Colonic mucosa (tissue), 4 donors: ENCODE data around the gene SPEG. TPM values are rescaled to one million over a fixed set of nuclear protein-coding genes. Genes with fewer than 3 reads are reported as not detected.

Source experiments
- DNase-seq: peaks from one replicate; pipeline ENCODE4 v3.0.0-alpha.2; 2020
- H3K27ac ChIP-seq: fragments of 200-600 bp; one replicate; pipeline ENCODE4 v1.8.0; 2021
- H3K27me3 ChIP-seq: fragments of 200-600 bp; one replicate; pipeline ENCODE4 v1.8.0; 2021
- H3K36me3 ChIP-seq: fragments of 200-600 bp; one replicate; pipeline ENCODE4 v1.8.0; 2021
- H3K4me1 ChIP-seq: fragments of 200-600 bp; one replicate; pipeline ENCODE4 v1.8.0; 2021; ENCODE audit warnings: mild to moderate bottlenecking
- H3K4me3 ChIP-seq: fragments of 200-600 bp; one replicate; pipeline ENCODE4 v1.8.0; 2021
- H3K9ac ChIP-seq, 2 donors: one replicate each; pipeline ENCODE4 v1.7.0; 2013; ENCODE audit warnings: control low read depth in 2 of 2, low read depth in 2 of 2, low read length in 2 of 2
- H3K9me3 ChIP-seq: fragments of 200-600 bp; one replicate; pipeline ENCODE4 v1.8.0; 2021
- CTCF ChIP-seq: fragments of 200-600 bp; IDR thresholded peaks from one replicate; pipeline ENCODE4 v1.8.0; 2022; ENCODE audit warnings: antibody characterized with exemption, mild to moderate bottlenecking
- intact Hi-C: fragments of 100-400 bp; cut with DNase I; formaldehyde crosslinking; loops from one replicate; pipeline ENCODE4 v1.14.1; 2022
- total RNA-seq, 2 donors: library from RNA; stranded (reverse); fragmentation: NEBNext Ultra II Directional in 1 of 2; extraction: Animal tissue kit (Norgen Biotek cat#: 25700) in 1 of 2; gene quantifications; one replicate each; pipeline ENCODE4 v1.2.1, GENCODE V29; 2021
- donor health status: healthy.
- donor health status: DM: no; HTN: no; CAD: no.
- donor health status: DM: no; HTN: no; CAD: no.

Gene SPEG
- total RNA-seq, 2 donors from 2014 or later = 6.2 to 19.3 TPM

GRCh38 chr2:219414857-219415256 is 19.8 kb upstream of the SPEG start:
- no peak for DNase-seq
- Histone ChIP-seq H3K4me1 (no peaks in the 10 kb centered on the region), H3K4me3 (no peak overlapping the region), H3K9me3 (no peaks in the 10 kb centered on the region), H3K9ac (no peak overlapping the region), H3K36me3 (no peaks in the 10 kb centered on the region), H3K27me3 (peaks cover 15% of the 10 kb centered on the region), H3K27ac (no peak overlapping the region)
- TF ChIP-seq CTCF = no peak
- intact Hi-C loops = no loop called here

- Histone ChIP-seq H3K4me3 (no peak overlapping the region), H3K9ac (no peak overlapping the region), H3K27ac (no peak overlapping the region), H3K4me1 (no peaks in the 10 kb centered on the region), H3K36me3 (no peaks in the 10 kb centered on the region), H3K27me3 (peaks cover 15% of the 10 kb centered on the region), H3K9me3 (no peaks in the 10 kb centered on the region)
- no peak for DNase-seq
- TF ChIP-seq CTCF = no peak
- intact Hi-C loops = no loop called here
These were observed 18.9 kb upstream of the SPEG start for GRCh38 chr2:219415580-219416234.

- TF ChIP-seq CTCF = no peak
- Histone ChIP-seq H3K4me1 (no peaks in the 10 kb centered on the region), H3K9ac (no peak overlapping the region), H3K4me3 (no peak overlapping the region), H3K27me3 (peaks cover 15% of the 10 kb centered on the region), H3K36me3 (no peaks in the 10 kb centered on the region), H3K9me3 (no peaks in the 10 kb centered on the region), H3K27ac (no peak overlapping the region)
- intact Hi-C loops = no loop called here
- no peak for DNase-seq
These were observed 18.4 kb upstream of the SPEG start for GRCh38 chr2:219416235-219416602.

GRCh38 chr2:219416938-219417337 is 17.7 kb upstream of the SPEG start:
- no peaks in the 10 kb centered on the region for H3K36me3 ChIP-seq
- no peak overlapping the region for H3K9ac ChIP-seq
- H3K4me1 ChIP-seq = no peaks in the 10 kb centered on the region
- TF ChIP-seq CTCF = no peak
- intact Hi-C loops = no loop called here
- no peak for DNase-seq
- H3K27me3 ChIP-seq = peaks cover 15% of the 10 kb centered on the region
- H3K4me3 ChIP-seq = no peak overlapping the region
- H3K9me3 ChIP-seq = no peaks in the 10 kb centered on the region
- H3K27ac ChIP-seq = no peak overlapping the region

GRCh38 chr2:219417374-219417773 is 17.3 kb upstream of the SPEG start:
- no peaks in the 10 kb centered on the region for H3K9me3 ChIP-seq
- peak overlapping the region; percentile 40 for H3K27ac ChIP-seq
- peaks cover 15% of the 10 kb centered on the region for H3K27me3 ChIP-seq
- no peak overlapping the region for H3K4me3 ChIP-seq
- no peak overlapping the region for H3K9ac ChIP-seq
- H3K36me3 ChIP-seq = no peaks in the 10 kb centered on the region
- no peak for TF ChIP-seq CTCF
- H3K4me1 ChIP-seq = no peaks in the 10 kb centered on the region
- DNase-seq = no peak
- intact Hi-C loops = no loop called here
